ENCODE measurements around the gene NR1H3.
"Not testable (repeated sequence)": the region's sequence is repeated elsewhere in the genome, so short reads cannot be mapped to it uniquely, and the experiment has no call there.

The NR1H3 gene

GRCh38 chr11:47296045-47296444 lies 38.2 kb downstream of the NR1H3 start:
- in situ Hi-C loops (cut with MboI; ENCODE audit: low sequenced_read_pairs), result loop anchor here (25.0 kb wide), 1 partner anchor 466 kb away; the partner anchor contains the start of gene FNBP4

- in situ Hi-C loops (cut with MboI; ENCODE audit: low sequenced_read_pairs), result loop anchor here (25.0 kb wide), 1 partner anchor 463 kb away; the partner anchor contains the start of gene FNBP4
Measured at GRCh38 chr11:47299078-47299477, 41.3 kb downstream of the NR1H3 start.

GRCh38 chr11:47302853-47303252 lies 45.1 kb downstream of the NR1H3 start:
- in situ Hi-C loops (cut with MboI; ENCODE audit: low sequenced_read_pairs), result no loop called here

GRCh38 chr11:47305734-47306483 lies 48.1 kb downstream of the NR1H3 start:
- in situ Hi-C loops (cut with MboI; ENCODE audit: low sequenced_read_pairs), result no loop called here

GRCh38 chr11:47306484-47306844 lies 48.7 kb downstream of the NR1H3 start:
- in situ Hi-C loops (cut with MboI; ENCODE audit: low sequenced_read_pairs), result no loop called here

GRCh38 chr11:47308050-47308823 lies 50.4 kb downstream of the NR1H3 start:
- in situ Hi-C loops (cut with MboI; ENCODE audit: low sequenced_read_pairs), result no loop called here

- in situ Hi-C loops (cut with MboI; ENCODE audit: low sequenced_read_pairs), result no loop called here
Measured at GRCh38 chr11:47314992-47315391, 57.2 kb downstream of the NR1H3 start.

GRCh38 chr11:47316501-47316900 lies 58.7 kb downstream of the NR1H3 start:
- in situ Hi-C loops (cut with MboI; ENCODE audit: low sequenced_read_pairs), result not testable (repeated sequence)

- in situ Hi-C loops (cut with MboI; ENCODE audit: low sequenced_read_pairs), result no loop called here
Measured at GRCh38 chr11:47317064-47317828, 59.5 kb downstream of the NR1H3 start.

GRCh38 chr11:47318166-47318565 lies 60.4 kb downstream of the NR1H3 start:
- in situ Hi-C loops (cut with MboI; ENCODE audit: low sequenced_read_pairs), result no loop called here

All from HL-60/S4 treated with retinoic acid at 250 ng/mL for 4 days and 3 days (cell line).